Brain pericyte (primary cell): ENCODE data around the gene ADPRHL1.

ENCODE experiments used
- DNase-seq: peaks from one replicate; pipeline ENCODE4 v3.0.0-alpha.2; 2012; ENCODE audit warnings: low read depth, low spot score

Gene ADPRHL1

GRCh38 chr13:113452942-113453901 lies at the start of gene ADPRHL1:
Gene ADPRHL1 (minus strand): TSS chr13:113453488. CDS start chr13:113453437, 51 bp downstream.
- no peak for DNase-seq

GRCh38 chr13:113502686-113503085 lies 49.4 kb upstream of the ADPRHL1 start:
- DNase-seq = no peak

GRCh38 chr13:113500530-113501265 lies 47.4 kb upstream of the ADPRHL1 start:
- DNase-seq = no peak

DNA sequence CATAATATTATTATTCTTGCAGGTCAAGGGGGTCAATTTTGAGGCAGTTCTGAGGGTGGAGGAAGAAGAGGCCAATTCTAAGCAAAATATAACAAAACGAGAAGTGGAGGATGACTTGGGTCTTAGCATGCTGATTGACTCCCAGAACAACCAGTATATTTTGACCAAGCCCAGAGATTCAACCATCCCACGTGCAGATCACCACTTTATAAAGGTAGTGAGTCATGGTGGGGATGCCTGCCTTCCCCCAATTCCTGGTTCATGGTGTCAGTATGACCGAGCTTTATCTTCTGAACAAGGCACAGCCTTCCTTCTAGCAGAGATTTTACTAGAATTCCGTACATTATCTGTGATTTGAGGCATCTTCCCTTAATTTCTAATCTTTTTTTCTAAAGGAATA lies 46.6 kb upstream of the ADPRHL1 start:
- no peak for DNase-seq

DNA sequence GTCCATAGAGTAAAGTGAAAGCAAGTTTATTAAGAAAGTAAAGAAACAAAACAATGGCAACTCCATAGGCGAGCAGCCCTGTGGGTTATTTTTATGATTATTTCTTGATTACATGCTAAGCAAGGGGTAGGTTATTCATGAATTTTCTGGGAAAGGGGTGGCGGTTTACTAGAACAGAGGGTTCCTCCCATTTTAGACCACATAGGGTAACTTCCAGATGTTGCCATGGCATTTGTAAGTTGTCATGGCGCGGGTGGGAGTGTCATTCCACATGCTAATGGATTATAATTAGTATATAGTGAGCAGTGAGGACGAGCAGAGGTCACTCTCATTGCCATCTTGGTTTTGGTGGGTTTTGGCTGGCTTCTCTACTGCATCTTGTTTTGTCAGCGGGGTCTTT lies 45.6 kb upstream of the ADPRHL1 start:
- DNase-seq = no peak

- DNase-seq = peak; percentile 38
These were observed 43.9 kb upstream of the ADPRHL1 start for GRCh38 chr13:113497217-113497616.

DNA sequence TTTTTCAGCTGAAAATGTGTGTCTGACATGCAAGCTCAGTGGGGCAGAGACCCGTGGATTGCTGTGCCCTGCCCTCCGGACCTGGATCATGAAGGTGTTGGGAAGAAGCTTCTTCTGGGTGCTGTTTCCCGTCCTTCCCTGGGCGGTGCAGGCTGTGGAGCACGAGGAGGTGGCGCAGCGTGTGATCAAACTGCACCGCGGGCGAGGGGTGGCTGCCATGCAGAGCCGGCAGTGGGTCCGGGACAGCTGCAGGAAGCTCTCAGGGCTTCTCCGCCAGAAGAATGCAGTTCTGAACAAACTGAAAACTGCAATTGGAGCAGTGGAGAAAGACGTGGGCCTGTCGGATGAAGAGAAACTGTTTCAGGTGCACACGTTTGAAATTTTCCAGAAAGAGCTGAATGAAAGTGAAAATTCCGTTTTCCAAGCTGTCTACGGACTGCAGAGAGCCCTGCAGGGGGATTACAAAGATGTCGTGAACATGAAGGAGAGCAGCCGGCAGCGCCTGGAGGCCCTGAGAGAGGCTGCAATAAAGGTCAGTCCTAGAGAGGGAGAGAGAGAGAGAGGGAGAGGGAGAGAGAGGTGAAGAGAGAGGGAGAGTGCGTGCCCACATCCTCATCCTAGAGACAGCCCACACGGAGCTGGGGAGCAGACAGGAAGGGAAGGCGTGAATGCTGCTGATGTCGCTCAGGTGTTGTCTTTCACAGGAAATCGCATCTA lies 42.4 kb upstream of the ADPRHL1 start:
- DNase-seq = no peak

- DNase-seq = peak; percentile 84
These were observed 40.1 kb upstream of the ADPRHL1 start for GRCh38 chr13:113493315-113493951.

DNA sequence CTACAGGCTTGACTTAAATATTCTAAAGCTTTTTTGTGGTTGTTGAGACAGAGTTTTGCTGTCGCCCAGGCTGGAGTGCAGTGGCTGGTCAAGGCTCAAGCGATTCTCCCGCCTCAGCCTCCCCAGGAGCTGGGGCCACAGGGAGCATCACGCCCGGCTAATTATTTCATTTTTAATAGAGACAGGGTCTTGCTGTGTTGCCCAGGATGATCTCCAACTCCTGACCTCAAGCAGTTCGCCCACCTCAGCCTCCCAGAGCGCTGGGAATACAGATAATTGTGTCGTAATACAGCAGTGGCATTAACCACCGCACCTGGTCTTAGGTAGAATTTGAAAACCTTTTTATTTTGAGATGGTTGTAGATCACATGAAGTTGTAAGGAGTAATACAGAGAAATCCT lies 38.7 kb upstream of the ADPRHL1 start:
- no peak for DNase-seq

DNA sequence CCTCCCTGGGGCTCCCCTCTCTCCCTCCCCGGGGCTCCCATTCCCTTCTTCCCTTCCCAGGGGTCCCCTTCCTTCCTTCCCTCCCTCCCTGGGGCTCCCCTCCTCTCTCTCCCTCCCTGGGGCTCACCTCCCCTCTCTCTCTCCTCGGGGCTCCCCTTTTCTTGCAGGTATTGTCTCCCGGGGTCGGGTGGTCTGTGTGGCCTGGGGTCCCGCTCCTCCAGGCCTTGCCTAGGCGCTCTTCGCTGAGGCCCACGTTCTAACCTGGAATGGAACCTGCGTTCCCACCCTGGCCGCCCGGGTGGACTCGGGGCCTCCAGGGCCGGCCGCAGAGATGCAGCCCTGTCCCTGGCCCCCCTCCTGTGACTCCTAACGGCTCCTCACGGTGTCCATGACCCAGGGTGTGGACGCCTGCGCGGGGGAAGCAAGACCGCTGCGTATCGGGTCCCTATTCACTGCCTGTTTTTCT lies 38.2 kb upstream of the ADPRHL1 start:
- DNase-seq = no peak

DNA sequence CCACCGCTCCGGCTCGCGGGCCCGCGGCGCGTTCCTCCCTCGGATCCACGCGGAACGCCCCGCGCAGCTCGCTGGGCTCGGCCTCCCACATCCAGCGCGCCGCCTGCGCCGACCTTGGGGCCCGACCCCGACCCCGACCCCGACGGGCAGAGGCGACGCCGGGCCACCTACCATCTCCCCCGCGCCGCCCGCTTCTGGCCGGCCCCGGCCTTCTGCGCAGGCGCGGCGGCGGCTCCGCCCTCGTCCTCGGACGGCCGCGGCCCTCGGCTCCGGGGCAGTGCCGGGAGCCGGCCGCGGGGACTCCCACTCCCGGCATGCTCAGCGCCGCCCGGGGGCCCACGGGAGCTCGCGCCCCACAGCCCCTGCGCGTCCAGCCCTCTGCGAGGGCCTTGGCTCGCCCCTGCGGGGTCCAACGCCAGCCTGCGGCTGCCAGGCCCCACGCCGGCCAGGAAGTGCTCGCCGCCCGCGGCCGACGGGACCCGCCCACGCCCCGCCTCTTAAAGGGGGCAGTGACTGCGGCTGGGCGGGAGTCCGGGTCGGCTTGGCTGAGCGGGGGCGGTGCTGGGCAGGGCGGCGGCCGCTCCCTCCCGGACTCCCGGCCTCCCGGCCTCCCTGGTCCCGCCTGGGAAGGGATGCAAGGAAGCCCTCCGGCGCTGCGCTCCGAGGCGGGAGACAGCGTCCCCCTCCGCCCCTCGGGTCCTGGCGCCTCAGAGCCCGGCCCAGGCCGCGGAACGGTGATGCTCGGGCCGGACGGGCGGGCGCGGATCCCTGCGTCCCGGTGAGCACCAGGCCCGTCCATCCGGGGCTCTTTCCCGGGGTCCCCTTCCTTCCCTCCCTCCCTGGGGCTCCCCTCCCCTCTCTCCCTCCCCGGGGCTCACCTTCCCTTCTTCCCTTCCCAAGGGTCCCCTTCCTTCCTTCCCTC lies 37.5 kb upstream of the ADPRHL1 start, which contains the start of gene DCUN1D2:
DCUN1D2 (minus strand) TSS at position 216 of the 922 bp plus-strand sequence; CDS start at position 174, 42 bp downstream.
- DNase-seq = peak; percentile 88

GRCh38 chr13:113489549-113490495 lies 36.5 kb upstream of the ADPRHL1 start:
- DNase-seq = no peak

DNA sequence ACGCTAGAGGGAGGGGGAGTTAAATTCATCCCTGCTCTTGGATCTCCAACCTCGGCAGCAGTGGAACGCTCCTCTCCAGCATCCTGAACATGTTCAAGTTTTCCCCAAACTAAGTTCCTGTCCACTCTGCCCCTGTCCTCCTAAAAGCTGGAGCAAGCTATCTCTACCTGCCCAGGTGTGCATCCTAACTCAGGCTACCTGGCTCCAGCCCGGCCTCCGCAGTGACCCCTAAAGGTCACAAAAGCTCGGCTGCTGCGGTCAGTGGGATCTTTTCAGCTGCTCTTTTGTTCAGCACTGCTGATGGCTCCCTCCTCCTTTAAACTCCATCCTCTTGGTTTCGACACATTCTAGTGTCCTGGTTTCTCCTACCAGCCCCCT lies 35.9 kb upstream of the ADPRHL1 start:
- no peak for DNase-seq

GRCh38 chr13:113488283-113488682 lies 35.0 kb upstream of the ADPRHL1 start:
- DNase-seq = no peak

GRCh38 chr13:113486698-113487097 lies 33.4 kb upstream of the ADPRHL1 start:
- no peak for DNase-seq

DNA sequence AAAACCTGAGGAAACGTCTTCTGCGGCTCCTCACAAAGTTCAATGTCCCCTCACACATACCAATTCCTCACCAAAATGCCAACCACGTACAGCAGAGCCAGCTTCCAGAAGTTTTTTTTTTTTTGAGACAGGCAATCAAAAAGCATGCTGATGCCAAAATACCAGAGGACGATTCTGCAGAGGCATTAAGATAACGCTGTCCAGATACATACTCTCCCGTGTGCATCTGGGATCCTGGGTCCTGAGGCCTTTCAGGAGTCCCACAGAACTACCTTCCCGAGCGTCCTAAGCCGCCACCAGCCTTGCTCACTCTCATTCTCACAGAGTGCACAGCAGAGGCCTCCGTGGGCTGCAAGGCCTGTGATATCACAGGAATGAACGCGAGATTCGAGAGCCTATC lies 32.3 kb upstream of the ADPRHL1 start:
- DNase-seq = no peak

GRCh38 chr13:113483504-113484293 lies 30.4 kb upstream of the ADPRHL1 start:
- no peak for DNase-seq

GRCh38 chr13:113483081-113483480 lies 29.8 kb upstream of the ADPRHL1 start:
- no peak for DNase-seq
